K562 (cell line): Measurements from ENCODE around the gene H2BK1.

Experiments
- BRCA1 ChIP-seq, 2 experiments: fragments of 450-650 bp in 1 of 2; sonication (generic) in 1 of 2; formaldehyde crosslinking in 1 of 2; IDR thresholded peaks; 2 replicates each; pipeline versions ENCODE4 v1.5.0 to v1.6.1; 2017 to 2020; ENCODE audit warnings: mild to moderate bottlenecking in 1 of 2, missing genetic modification reagents in 1 of 2
- E2F8 ChIP-seq: fragments of 450-650 bp; IDR thresholded peaks from 2 replicates; pipeline ENCODE4 v1.7.1; 2018; ENCODE audit warnings: mild to moderate bottlenecking, low read depth; ENCODE audit not compliant: partially characterized antibody
- ERF ChIP-seq: fragments of 450-650 bp; formaldehyde crosslinking; IDR thresholded peaks from 2 replicates; pipeline ENCODE4 v1.4.0; 2020; ENCODE audit warnings: mild to moderate bottlenecking, mixed read lengths
- HDAC6 ChIP-seq: IDR thresholded peaks from 2 replicates; pipeline ENCODE4 v1.6.1; 2012; ENCODE audit warnings: low read depth, mild to moderate bottlenecking, control low read depth, inconsistent platforms, low read length, moderate library complexity
- KDM1A ChIP-seq, 2 experiments: fragments of 450-650 bp; IDR thresholded peaks; 2 replicates each; pipeline ENCODE4 v1.6.1; 2016; ENCODE audit warnings: mild to moderate bottlenecking in 2 of 2
- KLF1 ChIP-seq: fragments of 450-650 bp; IDR thresholded peaks from 2 replicates; pipeline ENCODE4 v1.6.1; 2016; ENCODE audit warnings: missing genetic modification characterization, missing compliant biosample characterization
- NRF1 ChIP-seq, 2 experiments: fragments of 450-650 bp; IDR thresholded peaks in 1 of 2; conservative IDR thresholded peaks in 1 of 2; 2 replicates each; pipeline ENCODE4 v1.6.1; 2014; ENCODE audit warnings: mild to moderate bottlenecking in 2 of 2
- POLR2A ChIP-seq: fragments of 450-650 bp; conservative IDR thresholded peaks from 2 replicates; pipeline ENCODE4 v1.6.1; 2016
- REST ChIP-seq, 2 experiments: fragments of 450-650 bp; formaldehyde crosslinking in 1 of 2; IDR thresholded peaks; 2 replicates each; pipeline versions ENCODE4 v1.4.0 to v1.6.1; 2014 to 2020; ENCODE audit warnings: mild to moderate bottlenecking in 2 of 2, borderline replicate concordance in 1 of 2, low read depth in 1 of 2
- SRSF1 ChIP-seq: fragments of 200-400 bp; formaldehyde crosslinking; IDR thresholded peaks from 2 replicates; pipeline ENCODE4 v1.6.1; 2017; ENCODE audit warnings: mild to moderate bottlenecking, low read depth, low read length, moderate library complexity
- TGIF2 ChIP-seq: sonication (generic); formaldehyde crosslinking; IDR thresholded peaks from 2 replicates; pipeline ENCODE4 v1.8.1; 2022; ENCODE audit warnings: mild to moderate bottlenecking, missing genetic modification reagents, moderate library complexity
- THAP7 ChIP-seq: fragments of 250-450 bp; sonication (Bioruptor Pico); IDR thresholded peaks from 2 replicates; pipeline ENCODE4 v1.5.0; 2021
- TF ChIP-seq, protein P1 (sequence below), 2 experiments: IDR thresholded peaks; 2 replicates each; pipeline ENCODE4 v1.6.1; 2011; ENCODE audit warnings: borderline replicate concordance in 1 of 2, control low read depth in 1 of 2, low read depth in 1 of 2, low read length in 1 of 2, mild to moderate bottlenecking in 1 of 2, mixed read lengths in 1 of 2, moderate library complexity in 1 of 2; ENCODE audit not compliant: insufficient read depth in 1 of 2, insufficient read length in 1 of 2, poor library complexity in 1 of 2, severe bottlenecking in 1 of 2; ENCODE audit errors: extremely low read depth in 1 of 2
- TF ChIP-seq, protein P2 (sequence below), 3 experiments: IDR thresholded peaks in 2 of 3; conservative IDR thresholded peaks in 1 of 3; 2 replicates each; pipeline ENCODE4 v1.5.1; 2011 to 2012; ENCODE audit warnings: low read length in 3 of 3, mild to moderate bottlenecking in 3 of 3, control low read depth in 2 of 3, improper control_type of control experiment in 1 of 3, inconsistent platforms in 1 of 3, low read depth in 1 of 3, mixed read lengths in 1 of 3, moderate library complexity in 1 of 3; ENCODE audit not compliant: insufficient read depth in 2 of 3

- TF ChIP-seq TGIF2 (no peak), KDM1A (IDR thresholded peaks at IDR 0.05) (no peak), POLR2A (no peak), SRSF1 (no peak), HDAC6 (no peak), REST (IDR thresholded peaks at IDR 0.05; ENCODE audit: borderline replicate concordance) (no peak), REST (CRISPR knock-in tag; IDR thresholded peaks at IDR 0.05; ENCODE audit: low read depth) (no peak), BRCA1 (IDR thresholded peaks at IDR 0.05) (no peak), BRCA1 (CRISPR knock-in tag; IDR thresholded peaks at IDR 0.05) (no peak), NRF1 (conservative IDR thresholded peaks at IDR 0.05 in 1 of 2, IDR thresholded peaks at IDR 0.05 in 1 of 2) (no peak), ERF (no peak), E2F8 (peak; percentile 26), KLF1 (tag) (no peak), THAP7 (CRISPR knock-in tag) (no peak)
- TF ChIP-seq, protein P1, sequence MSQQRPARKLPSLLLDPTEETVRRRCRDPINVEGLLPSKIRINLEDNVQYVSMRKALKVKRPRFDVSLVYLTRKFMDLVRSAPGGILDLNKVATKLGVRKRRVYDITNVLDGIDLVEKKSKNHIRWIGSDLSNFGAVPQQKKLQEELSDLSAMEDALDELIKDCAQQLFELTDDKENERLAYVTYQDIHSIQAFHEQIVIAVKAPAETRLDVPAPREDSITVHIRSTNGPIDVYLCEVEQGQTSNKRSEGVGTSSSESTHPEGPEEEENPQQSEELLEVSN (IDR thresholded peaks at IDR 0.05; ENCODE audit: borderline replicate concordance in 1 of 2, extremely low read depth in 1 of 2, insufficient read depth in 1 of 2, insufficient read length in 1 of 2, low read depth in 1 of 2, low read length in 1 of 2, poor library complexity in 1 of 2, severe bottlenecking in 1 of 2), result no peak
- TF ChIP-seq, protein P2, sequence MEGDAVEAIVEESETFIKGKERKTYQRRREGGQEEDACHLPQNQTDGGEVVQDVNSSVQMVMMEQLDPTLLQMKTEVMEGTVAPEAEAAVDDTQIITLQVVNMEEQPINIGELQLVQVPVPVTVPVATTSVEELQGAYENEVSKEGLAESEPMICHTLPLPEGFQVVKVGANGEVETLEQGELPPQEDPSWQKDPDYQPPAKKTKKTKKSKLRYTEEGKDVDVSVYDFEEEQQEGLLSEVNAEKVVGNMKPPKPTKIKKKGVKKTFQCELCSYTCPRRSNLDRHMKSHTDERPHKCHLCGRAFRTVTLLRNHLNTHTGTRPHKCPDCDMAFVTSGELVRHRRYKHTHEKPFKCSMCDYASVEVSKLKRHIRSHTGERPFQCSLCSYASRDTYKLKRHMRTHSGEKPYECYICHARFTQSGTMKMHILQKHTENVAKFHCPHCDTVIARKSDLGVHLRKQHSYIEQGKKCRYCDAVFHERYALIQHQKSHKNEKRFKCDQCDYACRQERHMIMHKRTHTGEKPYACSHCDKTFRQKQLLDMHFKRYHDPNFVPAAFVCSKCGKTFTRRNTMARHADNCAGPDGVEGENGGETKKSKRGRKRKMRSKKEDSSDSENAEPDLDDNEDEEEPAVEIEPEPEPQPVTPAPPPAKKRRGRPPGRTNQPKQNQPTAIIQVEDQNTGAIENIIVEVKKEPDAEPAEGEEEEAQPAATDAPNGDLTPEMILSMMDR (IDR thresholded peaks at IDR 0.05 in 2 of 3, conservative IDR thresholded peaks at IDR 0.05 in 1 of 3; ENCODE audit: insufficient read depth in 2 of 3, low read depth in 1 of 3, low read length in 3 of 3), result no peak
These were observed 28.9 kb upstream of the H2BK1 start for GRCh38 chr7:151238924-151239836.
